Skeletal muscle tissue (tissue), 4 donors: Measurements from ENCODE around the gene HIVEP3. TPM values are rescaled to one million over a fixed set of nuclear protein-coding genes. Genes with fewer than 3 reads are reported as not detected.

Experiments used
- H3K27ac ChIP-seq: one replicate; pipeline ENCODE4 v1.7.0; 2013; ENCODE audit warnings: mild to moderate bottlenecking, low read depth, low read length, inconsistent platforms
- H3K27me3 ChIP-seq, 3 donors: one replicate each; pipeline ENCODE4 v1.7.0; 2013; ENCODE audit warnings: low read length in 3 of 3; ENCODE audit not compliant: control insufficient read depth in 3 of 3, insufficient read depth in 3 of 3
- H3K36me3 ChIP-seq, 3 donors: one replicate each; pipeline ENCODE4 v1.7.0; 2013; ENCODE audit warnings: low read length in 3 of 3; ENCODE audit not compliant: control insufficient read depth in 3 of 3, insufficient read depth in 3 of 3
- H3K4me1 ChIP-seq, 3 donors: one replicate each; pipeline ENCODE4 v1.7.0; 2013; ENCODE audit warnings: low read length in 3 of 3, mild to moderate bottlenecking in 3 of 3; ENCODE audit not compliant: control insufficient read depth in 3 of 3, insufficient read depth in 3 of 3
- H3K4me3 ChIP-seq, 3 donors: one replicate each; pipeline ENCODE4 v1.7.0; 2013; ENCODE audit warnings: low read length in 3 of 3
- H3K9ac ChIP-seq, 3 donors: one replicate each; pipeline ENCODE4 v1.7.0; 2013; ENCODE audit warnings: low read length in 3 of 3, mild to moderate bottlenecking in 3 of 3, moderate library complexity in 2 of 3, low read depth in 1 of 3
- H3K9me3 ChIP-seq, 3 donors: one replicate each; pipeline ENCODE4 v1.7.0; 2013; ENCODE audit warnings: low read length in 3 of 3; ENCODE audit not compliant: control insufficient read depth in 3 of 3
- total RNA-seq: library from RNA; depleted of rRNA; stranded (reverse); fragments of >200 nt; gene quantifications from one replicate; pipeline ENCODE4 v1.2.3, GENCODE V29; 2014
- donor health status: Osteomylitis.

The HIVEP3 gene
- total RNA-seq, 1 donor from 2014 or later = 0.52 TPM

- Histone ChIP-seq H3K4me1 (peaks cover 9 to 12% (median 11%) of the 10 kb centered on the region in 3 donors), H3K9me3 (no peaks in the 10 kb centered on the region), H3K36me3 (no peaks in the 10 kb centered on the region), H3K27ac (no peak overlapping the region), H3K4me3 (no peak overlapping the region), H3K9ac (no peak overlapping the region), H3K27me3 (no peaks in the 10 kb centered on the region)
Measured at GRCh38 chr1:41656825-41657500, 261.8 kb downstream of the HIVEP3 start.

GRCh38 chr1:41656068-41656467 is 262.7 kb downstream of the HIVEP3 start:
- no peak overlapping the region for H3K9ac ChIP-seq
- no peaks in the 10 kb centered on the region for H3K36me3 ChIP-seq
- no peak overlapping the region for H3K27ac ChIP-seq
- H3K27me3 ChIP-seq = no peaks in the 10 kb centered on the region
- H3K4me3 ChIP-seq = no peak overlapping the region
- no peaks in the 10 kb centered on the region for H3K9me3 ChIP-seq
- H3K4me1 ChIP-seq = peaks cover 2 to 4% (median 4%) of the 10 kb centered on the region in 3 donors

DNA sequence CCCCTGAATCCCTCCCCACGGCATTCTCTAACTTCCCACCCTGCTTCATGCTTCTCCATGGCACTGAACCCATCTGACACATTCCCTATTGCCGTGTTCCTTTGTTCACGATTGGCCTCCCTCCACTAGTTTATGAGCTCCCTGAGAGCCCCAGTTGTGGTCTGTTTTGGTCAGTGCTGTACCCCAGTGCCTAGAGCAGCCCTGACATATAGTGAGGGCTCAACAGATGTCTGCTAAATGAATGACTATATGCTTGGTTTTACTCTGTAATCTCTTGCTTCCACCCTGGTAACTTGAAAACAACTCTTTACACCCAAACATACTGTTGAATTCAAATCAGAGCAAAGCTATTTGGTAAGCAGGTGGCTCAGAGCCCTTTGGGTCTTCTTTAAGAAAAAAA is 263.1 kb downstream of the HIVEP3 start:
- H3K4me3 ChIP-seq = no peak overlapping the region
- H3K36me3 ChIP-seq = no peaks in the 10 kb centered on the region
- no peaks in the 10 kb centered on the region for H3K27me3 ChIP-seq
- H3K9ac ChIP-seq = no peak overlapping the region
- no peak overlapping the region for H3K27ac ChIP-seq
- H3K4me1 ChIP-seq = peaks cover 0 to 3% (median under 1%) of the 10 kb centered on the region in 3 donors
- H3K9me3 ChIP-seq = no peaks in the 10 kb centered on the region

DNA sequence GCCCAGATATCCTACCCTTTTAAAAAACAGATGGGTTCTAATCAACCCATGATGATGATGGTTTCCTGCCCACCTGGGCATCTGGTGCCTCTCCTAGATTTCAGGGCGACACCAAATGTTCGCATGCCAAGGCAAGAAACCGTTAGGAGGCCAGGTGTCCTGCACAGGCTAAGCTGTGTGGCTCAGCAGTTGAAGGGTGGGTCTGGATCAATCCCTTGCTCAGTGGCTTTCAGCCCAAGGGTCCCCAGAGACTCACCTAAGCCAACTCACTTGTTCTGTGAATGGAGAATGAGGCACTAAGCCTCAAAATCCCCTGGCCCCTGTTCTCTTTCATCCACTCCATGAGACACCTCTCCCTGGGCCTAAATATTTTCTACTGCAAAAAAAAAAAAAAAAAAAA is 265.1 kb downstream of the HIVEP3 start:
- Histone ChIP-seq H3K36me3 (no peaks in the 10 kb centered on the region), H3K4me3 (no peak overlapping the region), H3K9me3 (no peaks in the 10 kb centered on the region), H3K27ac (no peak overlapping the region), H3K27me3 (no peaks in the 10 kb centered on the region), H3K4me1 (peaks cover 2 to 8% (median 8%) of the 10 kb centered on the region in 3 donors), H3K9ac (no peak overlapping the region)

DNA sequence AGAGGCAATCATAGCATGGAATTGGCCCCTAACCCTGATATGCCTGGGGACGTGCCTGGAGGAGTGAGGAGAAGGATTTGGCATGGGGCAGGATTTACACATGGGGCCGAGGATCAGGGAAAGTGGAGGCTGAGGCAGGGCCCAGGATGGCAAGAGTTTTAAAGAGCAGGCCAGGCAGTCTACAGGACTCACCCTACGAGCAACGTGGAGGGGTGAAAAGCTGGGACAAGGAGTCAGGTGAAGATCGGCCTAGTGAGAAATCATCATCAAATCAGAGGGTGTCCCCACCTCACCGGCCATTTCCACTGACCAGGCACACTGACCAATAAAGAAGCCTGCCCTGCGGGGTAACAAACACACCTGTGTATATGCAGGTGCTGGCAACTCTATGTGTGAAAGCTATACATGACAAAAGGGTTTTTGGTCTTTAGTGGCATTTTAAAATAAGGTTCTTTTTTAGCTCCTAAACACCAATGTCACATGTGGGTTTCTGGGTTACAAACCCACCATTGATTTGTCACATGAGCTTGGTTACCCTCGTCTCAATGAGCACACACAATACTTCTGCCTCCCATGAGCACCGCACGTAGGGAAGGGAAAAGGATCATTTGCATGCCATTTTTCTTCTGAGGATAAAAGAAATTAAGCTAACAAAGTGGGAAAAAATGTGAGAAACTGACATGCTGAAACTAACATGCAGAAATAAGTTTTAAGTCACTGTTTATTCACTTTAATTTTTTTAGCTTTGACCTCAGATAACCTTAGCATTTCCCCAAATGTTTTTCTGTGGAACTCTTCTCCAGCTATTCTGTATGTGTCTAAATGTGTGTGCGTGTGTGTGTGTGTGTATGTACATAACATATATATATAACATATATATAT is 266.1 kb downstream of the HIVEP3 start:
- no peaks in the 10 kb centered on the region for H3K27me3 ChIP-seq
- no peak overlapping the region for H3K27ac ChIP-seq
- H3K9ac ChIP-seq = no peak overlapping the region
- no peaks in the 10 kb centered on the region for H3K36me3 ChIP-seq
- H3K4me1 ChIP-seq = peaks cover 2 to 8% (median 6%) of the 10 kb centered on the region in 3 donors
- no peak overlapping the region for H3K4me3 ChIP-seq
- no peaks in the 10 kb centered on the region for H3K9me3 ChIP-seq

DNA sequence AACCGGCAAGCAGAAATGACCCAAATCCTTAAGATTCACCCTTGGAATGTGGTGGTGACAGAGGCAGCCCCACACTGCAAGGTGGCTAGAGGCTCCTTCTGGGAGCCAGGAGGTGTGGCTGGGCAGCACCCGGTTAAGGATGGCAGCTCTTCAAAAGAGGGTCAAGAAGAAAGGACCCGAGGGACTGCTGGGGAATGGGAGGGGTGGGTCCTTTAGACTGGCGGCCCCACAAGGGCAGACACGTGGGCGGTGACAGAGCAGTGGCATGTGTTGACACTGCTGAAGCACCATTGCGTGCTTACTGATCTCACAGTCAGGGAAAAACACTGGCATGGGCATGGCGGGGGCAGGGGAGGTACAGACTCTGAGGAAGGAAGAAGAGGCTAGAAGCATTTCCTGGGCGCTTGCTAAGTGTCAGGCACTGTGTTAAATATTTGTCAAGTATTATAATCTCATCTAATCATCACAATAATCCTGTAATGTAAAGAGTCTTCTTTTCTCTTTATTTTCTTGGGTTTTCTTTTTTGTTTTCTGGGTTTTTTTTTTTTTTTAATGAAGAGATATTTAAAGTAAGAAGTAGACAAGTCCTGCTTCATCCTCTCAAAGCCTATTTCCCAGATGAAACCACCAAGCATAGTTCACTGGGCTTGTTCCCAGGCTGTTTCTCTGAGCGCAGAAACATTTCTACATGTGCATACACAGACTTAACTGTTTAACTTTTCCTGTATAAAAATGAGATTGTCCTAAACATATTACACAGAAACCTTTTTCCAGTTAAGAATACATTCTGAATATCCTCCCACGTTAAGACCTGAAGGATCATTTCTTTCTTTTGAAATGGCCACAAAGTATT is 268.5 kb downstream of the HIVEP3 start:
- H3K36me3 ChIP-seq = no peaks in the 10 kb centered on the region
- no peak overlapping the region for H3K4me3 ChIP-seq
- no peaks in the 10 kb centered on the region for H3K27me3 ChIP-seq
- H3K27ac ChIP-seq = no peak overlapping the region
- peaks cover 2 to 8% (median 5%) of the 10 kb centered on the region in 3 donors for H3K4me1 ChIP-seq
- peak overlapping the region in 1 of 3 donors; percentile 16 for H3K9ac ChIP-seq
- no peaks in the 10 kb centered on the region for H3K9me3 ChIP-seq

- Histone ChIP-seq H3K27me3 (no peaks in the 10 kb centered on the region), H3K36me3 (no peaks in the 10 kb centered on the region), H3K4me1 (peaks cover 2 to 8% (median 5%) of the 10 kb centered on the region in 3 donors), H3K9ac (no peak overlapping the region), H3K9me3 (no peaks in the 10 kb centered on the region), H3K4me3 (no peak overlapping the region), H3K27ac (no peak overlapping the region)
Measured at GRCh38 chr1:41649396-41650027, 269.2 kb downstream of the HIVEP3 start.

GRCh38 chr1:41648844-41649243 is 269.9 kb downstream of the HIVEP3 start:
- Histone ChIP-seq H3K27ac (no peak overlapping the region), H3K4me1 (peaks cover 2 to 8% (median 5%) of the 10 kb centered on the region in 3 donors), H3K36me3 (no peaks in the 10 kb centered on the region), H3K27me3 (no peaks in the 10 kb centered on the region), H3K9ac (no peak overlapping the region), H3K9me3 (no peaks in the 10 kb centered on the region), H3K4me3 (no peak overlapping the region)

- Histone ChIP-seq H3K36me3 (no peaks in the 10 kb centered on the region), H3K9ac (no peak overlapping the region), H3K4me1 (peaks cover 2 to 8% (median 5%) of the 10 kb centered on the region in 3 donors), H3K9me3 (no peaks in the 10 kb centered on the region), H3K27me3 (no peaks in the 10 kb centered on the region), H3K4me3 (no peak overlapping the region), H3K27ac (no peak overlapping the region)
Measured at GRCh38 chr1:41648230-41648629, 270.5 kb downstream of the HIVEP3 start.
